Measurements from ENCODE around the gene TGFBR3L.

Gene TGFBR3L

DNA sequence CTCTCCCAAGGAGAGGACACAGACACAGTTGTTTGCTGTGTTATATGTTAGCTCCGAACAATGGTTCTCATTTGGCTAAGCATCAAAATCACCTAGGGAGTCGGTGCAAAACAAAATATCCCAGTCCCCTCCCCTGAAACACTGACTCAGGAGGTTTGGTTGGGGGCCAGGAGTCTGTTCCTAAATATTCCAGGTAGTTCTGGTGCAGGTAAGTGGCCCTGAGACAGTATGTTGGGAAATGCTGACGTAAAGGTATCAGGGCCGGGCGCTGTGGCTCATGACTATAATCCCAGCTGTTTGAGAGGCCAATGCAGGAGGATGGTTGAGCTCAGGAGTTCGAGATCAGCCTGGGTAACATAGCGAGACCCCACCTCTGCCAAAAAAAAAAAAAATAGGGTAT, 13.3 kb upstream of the TGFBR3L start:
- TF ChIP-seq CTCF (conservative IDR thresholded peaks at IDR 0.05; ENCODE audit: low read depth, low read length), result no peak
- Histone ChIP-seq H3K79me2 (ENCODE audit: insufficient read depth, low read depth) (peaks cover 23% of the 10 kb centered on the region), H3K36me3 (ENCODE audit: insufficient read depth) (no peaks in the 10 kb centered on the region), H4K20me1 (ENCODE audit: insufficient read depth) (no peaks in the 10 kb centered on the region), H3K27me3 (ENCODE audit: insufficient read depth, low read depth) (no peaks in the 10 kb centered on the region), H2AFZ (ENCODE audit: low read depth) (no peak overlapping the region), H3K4me1 (ENCODE audit: low read depth, poor library complexity, severe bottlenecking) (peaks cover 5% of the 10 kb centered on the region), H3K4me2 (no peak overlapping the region), H3K27ac (no peak overlapping the region), H3K9ac (no peak overlapping the region), H3K4me3 (IDR thresholded peaks at IDR 0.05; ENCODE audit: insufficient read depth, low read depth, low read length) (no peak overlapping the region)

DNA sequence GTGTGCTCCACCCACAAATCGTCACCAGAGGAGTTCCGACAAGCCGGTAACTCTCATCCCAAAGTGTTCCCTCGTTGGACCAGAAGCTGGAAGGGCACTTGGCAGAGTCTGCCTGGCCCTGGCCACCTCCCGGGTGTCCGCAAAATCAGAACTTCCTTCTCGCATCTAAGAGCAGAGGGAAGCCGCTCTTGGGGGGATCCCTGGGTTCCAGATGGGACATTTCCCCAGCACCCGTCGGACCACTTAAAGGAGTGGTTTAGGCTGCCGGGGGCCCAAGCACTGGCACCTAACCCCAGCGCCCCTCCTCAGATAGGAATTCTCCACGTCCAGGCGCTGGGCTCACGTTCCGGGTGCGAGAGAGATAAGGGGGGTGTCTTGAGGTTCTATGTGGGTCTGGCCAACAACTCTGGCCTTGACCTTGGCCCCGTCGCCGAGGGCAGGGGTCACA, 11.8 kb upstream of the TGFBR3L start:
- peak overlapping the region; percentile 31; the same call in 1 of the 2 replicates for H3K27ac ChIP-seq
- H3K79me2 ChIP-seq (ENCODE audit: insufficient read depth, low read depth), result peaks cover 31% of the 10 kb centered on the region
- H2AFZ ChIP-seq (ENCODE audit: low read depth), result peak overlapping the region; percentile 60
- H3K4me3 ChIP-seq (IDR thresholded peaks at IDR 0.05; ENCODE audit: insufficient read depth, low read depth, low read length), result no peak overlapping the region
- TF ChIP-seq CTCF (conservative IDR thresholded peaks at IDR 0.05; ENCODE audit: low read depth, low read length), result no peak
- peak overlapping the region; percentile 73 for H3K9ac ChIP-seq
- H3K36me3 ChIP-seq (ENCODE audit: insufficient read depth), result no peaks in the 10 kb centered on the region
- no peaks in the 10 kb centered on the region for H4K20me1 ChIP-seq (ENCODE audit: insufficient read depth)
- H3K27me3 ChIP-seq (ENCODE audit: insufficient read depth, low read depth), result no peaks in the 10 kb centered on the region
- H3K4me2 ChIP-seq, result peak overlapping the region; percentile 89
- peaks cover 5% of the 10 kb centered on the region for H3K4me1 ChIP-seq (ENCODE audit: low read depth, poor library complexity, severe bottlenecking)

DNA sequence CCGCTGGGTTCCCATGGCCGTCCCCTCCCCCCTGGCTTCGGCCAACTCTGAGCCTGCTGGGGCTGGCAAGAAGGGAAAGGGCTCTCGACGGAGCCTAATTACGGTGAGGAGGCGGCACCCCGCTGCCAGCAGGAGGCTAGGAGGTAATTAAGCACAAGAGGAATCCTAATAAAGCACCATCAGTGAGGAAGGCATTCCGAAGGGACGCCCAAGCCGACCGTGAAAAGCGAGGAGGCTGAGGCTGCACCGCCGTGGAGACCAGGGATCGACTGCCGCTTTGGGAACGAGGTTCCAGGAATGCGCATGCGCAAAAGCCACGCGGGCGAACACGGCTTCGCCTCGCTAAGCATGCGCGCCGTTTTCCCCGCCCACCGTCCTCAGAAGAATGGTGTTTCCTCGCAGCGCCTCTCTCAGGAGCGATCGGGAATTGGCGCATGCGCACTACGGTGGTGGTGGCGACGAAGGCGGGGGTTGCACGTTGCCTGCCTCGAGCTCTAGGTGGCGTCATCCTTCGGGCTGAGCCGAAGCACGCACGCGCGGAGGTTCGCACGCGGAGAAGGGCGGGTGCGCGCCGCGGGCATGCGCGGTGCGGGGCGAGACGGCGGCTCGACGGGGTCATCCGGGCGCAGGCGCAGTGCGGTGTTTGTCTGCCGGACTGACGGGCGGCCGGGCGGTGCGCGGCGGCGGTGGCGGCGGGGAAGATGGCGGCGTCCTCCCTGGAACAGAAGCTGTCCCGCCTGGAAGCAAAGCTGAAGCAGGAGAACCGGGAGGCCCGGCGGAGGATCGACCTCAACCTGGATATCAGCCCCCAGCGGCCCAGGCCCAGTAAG, 11.2 kb upstream of the TGFBR3L start, which contains the start of gene MAP2K7:
MAP2K7 (plus strand) TSS at position 634 of the 830 bp plus-strand sequence; CDS start at position 702, 68 bp downstream.
- Histone ChIP-seq H3K27ac (peak within 1 kb of the TSS; percentile 45), H3K36me3 (ENCODE audit: insufficient read depth) (no peaks in the 10 kb centered on the region), H3K4me2 (peak within 1 kb of the TSS; percentile 89), H3K27me3 (ENCODE audit: insufficient read depth, low read depth) (no peaks in the 10 kb centered on the region), H4K20me1 (ENCODE audit: insufficient read depth) (no peaks in the 10 kb centered on the region), H3K9ac (peak within 1 kb of the TSS; percentile 73), H3K79me2 (ENCODE audit: insufficient read depth, low read depth) (peaks cover 31% of the 10 kb centered on the region), H3K4me1 (ENCODE audit: low read depth, poor library complexity, severe bottlenecking) (peaks cover 5% of the 10 kb centered on the region), H3K4me3 (IDR thresholded peaks at IDR 0.05; ENCODE audit: insufficient read depth, low read depth, low read length) (no peak within 1 kb of the TSS), H2AFZ (ENCODE audit: low read depth) (peak within 1 kb of the TSS; percentile 60)
- peak; percentile 56 for TF ChIP-seq CTCF (conservative IDR thresholded peaks at IDR 0.05; ENCODE audit: low read depth, low read length)

- H3K27ac ChIP-seq, result peak overlapping the region; percentile 38
- H3K27me3 ChIP-seq (ENCODE audit: insufficient read depth, low read depth), result no peaks in the 10 kb centered on the region
- H2AFZ ChIP-seq (ENCODE audit: low read depth), result peak overlapping the region; percentile 30; the same call in 1 of the 2 replicates
- TF ChIP-seq CTCF (conservative IDR thresholded peaks at IDR 0.05; ENCODE audit: low read depth, low read length), result no peak
- H3K4me1 ChIP-seq (ENCODE audit: low read depth, poor library complexity, severe bottlenecking), result peaks cover 5% of the 10 kb centered on the region
- H3K9ac ChIP-seq, result peak overlapping the region; percentile 73
- peaks cover 31% of the 10 kb centered on the region for H3K79me2 ChIP-seq (ENCODE audit: insufficient read depth, low read depth)
- H4K20me1 ChIP-seq (ENCODE audit: insufficient read depth), result no peaks in the 10 kb centered on the region
- H3K36me3 ChIP-seq (ENCODE audit: insufficient read depth), result no peaks in the 10 kb centered on the region
- peak overlapping the region; percentile 74 for H3K4me2 ChIP-seq
- H3K4me3 ChIP-seq (IDR thresholded peaks at IDR 0.05; ENCODE audit: insufficient read depth, low read depth, low read length), result no peak overlapping the region
Measured at GRCh38 chr19:7904074-7905020, 10.3 kb upstream of the TGFBR3L start.

All from KMS-11 (cell line).